KOPT-K1 (cell line): ENCODE results near the gene DNAAF5.

Experiments used
- H3K27ac ChIP-seq: fragments of 200-600 bp; sonication (generic); 2 replicates; pipeline ENCODE4 v1.5.1; 2016; ENCODE audit warnings: antibody characterized with exemption, mild to moderate bottlenecking, low read depth, low read length; ENCODE audit not compliant: poor library complexity, severe bottlenecking
- H3K36me3 ChIP-seq: fragments of 200-600 bp; sonication (generic); 2 replicates; pipeline ENCODE4 v1.5.1; 2017; ENCODE audit warnings: antibody characterized with exemption, mild to moderate bottlenecking, low read length, moderate library complexity; ENCODE audit not compliant: insufficient read depth
- H3K9me3 ChIP-seq: fragments of 200-600 bp; sonication (generic); 2 replicates; pipeline ENCODE4 v1.5.1; 2017; ENCODE audit warnings: antibody characterized with exemption, low read length, mild to moderate bottlenecking; ENCODE audit not compliant: insufficient read depth, poor library complexity, severe bottlenecking

The DNAAF5 gene

GRCh38 chr7:772392-772791 is 45.9 kb downstream of the DNAAF5 start:
- H3K27ac ChIP-seq = no peak overlapping the region
- no peaks in the 10 kb centered on the region for H3K9me3 ChIP-seq
- H3K36me3 ChIP-seq = peaks cover 96% of the 10 kb centered on the region

- H3K27ac ChIP-seq = no peak overlapping the region
- peaks cover 96% of the 10 kb centered on the region for H3K36me3 ChIP-seq
- no peaks in the 10 kb centered on the region for H3K9me3 ChIP-seq
These were observed 46.5 kb downstream of the DNAAF5 start for GRCh38 chr7:772861-773621.

- Histone ChIP-seq H3K36me3 (peaks cover 96% of the 10 kb centered on the region), H3K9me3 (no peaks in the 10 kb centered on the region), H3K27ac (no peak overlapping the region)
These were observed 47.1 kb downstream of the DNAAF5 start for GRCh38 chr7:773622-773915.

DNA sequence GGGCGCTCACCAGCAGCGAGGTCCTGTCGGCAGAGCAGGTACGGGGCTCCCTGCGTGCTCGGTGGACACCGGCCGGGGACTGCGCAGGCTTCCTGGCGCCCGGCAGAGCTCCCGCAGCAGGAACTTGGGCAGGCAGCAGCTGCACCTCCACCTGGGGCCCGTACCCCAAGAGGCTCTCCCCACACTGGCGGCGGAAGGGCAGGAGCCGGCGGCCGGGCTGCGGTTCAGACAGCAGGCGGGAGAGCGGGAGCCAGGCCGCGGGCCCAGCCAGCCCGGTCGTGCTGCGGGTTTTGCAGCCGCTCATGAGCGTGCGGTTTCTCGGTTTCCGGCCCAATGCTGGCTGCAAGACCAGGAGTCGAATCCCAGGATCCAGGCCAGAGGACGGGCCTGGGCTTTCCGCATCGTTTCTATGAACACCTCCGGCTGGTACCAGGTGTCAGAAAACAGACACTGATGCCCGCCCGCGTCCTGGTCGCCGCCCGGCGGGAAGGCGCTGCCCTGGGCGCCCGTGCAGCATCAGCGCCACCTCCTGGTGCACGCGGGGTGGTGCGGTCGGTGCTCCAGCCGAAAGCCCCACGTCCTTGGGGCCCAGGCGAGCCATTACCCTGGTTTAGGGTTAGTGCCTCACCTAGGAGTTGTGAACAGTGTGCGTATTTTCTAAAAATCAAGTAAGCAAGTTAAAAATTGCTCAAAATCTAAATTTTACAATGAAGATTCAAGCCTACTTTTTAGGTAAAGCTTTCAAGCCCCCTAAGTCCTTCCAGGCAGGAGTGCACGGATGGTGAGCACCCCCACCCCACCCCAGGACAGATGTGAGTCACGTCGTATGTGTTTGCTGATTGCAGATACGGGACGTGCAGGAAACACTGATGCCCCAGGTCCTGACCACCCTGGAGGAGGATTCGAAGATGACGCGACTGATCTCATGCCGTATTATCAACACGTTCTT is 47.9 kb downstream of the DNAAF5 start:
- Histone ChIP-seq H3K9me3 (no peaks in the 10 kb centered on the region), H3K27ac (no peak overlapping the region), H3K36me3 (peaks cover 97% of the 10 kb centered on the region)

DNA sequence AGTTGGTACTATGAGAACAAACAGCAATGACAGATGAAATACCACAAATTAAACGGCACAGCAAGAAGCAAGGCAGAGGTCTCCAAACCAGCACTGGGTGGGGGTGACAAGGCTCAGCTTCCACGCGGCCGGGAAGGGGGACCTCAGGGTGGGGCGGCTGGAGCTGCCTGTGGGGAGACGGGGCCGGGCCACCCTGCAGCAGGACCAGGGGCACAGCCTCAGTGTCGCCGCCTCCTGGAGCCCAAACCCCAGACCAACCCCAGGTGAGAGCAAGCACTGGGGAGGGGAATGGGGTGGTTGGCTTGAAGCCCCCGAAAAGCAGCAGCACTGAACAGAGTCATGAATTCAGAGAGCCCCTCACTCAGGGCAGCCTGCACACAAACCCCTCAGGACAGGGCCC is 49.9 kb downstream of the DNAAF5 start:
- Histone ChIP-seq H3K36me3 (peaks cover 97% of the 10 kb centered on the region), H3K27ac (no peak overlapping the region), H3K9me3 (no peaks in the 10 kb centered on the region)

GRCh38 chr7:776992-777727 is 50.7 kb downstream of the DNAAF5 start:
- Histone ChIP-seq H3K27ac (no peak overlapping the region), H3K9me3 (no peaks in the 10 kb centered on the region), H3K36me3 (peaks cover 97% of the 10 kb centered on the region)

GRCh38 chr7:777728-778078 is 51.2 kb downstream of the DNAAF5 start:
- H3K9me3 ChIP-seq = no peaks in the 10 kb centered on the region
- no peak overlapping the region for H3K27ac ChIP-seq
- H3K36me3 ChIP-seq = peaks cover 97% of the 10 kb centered on the region

DNA sequence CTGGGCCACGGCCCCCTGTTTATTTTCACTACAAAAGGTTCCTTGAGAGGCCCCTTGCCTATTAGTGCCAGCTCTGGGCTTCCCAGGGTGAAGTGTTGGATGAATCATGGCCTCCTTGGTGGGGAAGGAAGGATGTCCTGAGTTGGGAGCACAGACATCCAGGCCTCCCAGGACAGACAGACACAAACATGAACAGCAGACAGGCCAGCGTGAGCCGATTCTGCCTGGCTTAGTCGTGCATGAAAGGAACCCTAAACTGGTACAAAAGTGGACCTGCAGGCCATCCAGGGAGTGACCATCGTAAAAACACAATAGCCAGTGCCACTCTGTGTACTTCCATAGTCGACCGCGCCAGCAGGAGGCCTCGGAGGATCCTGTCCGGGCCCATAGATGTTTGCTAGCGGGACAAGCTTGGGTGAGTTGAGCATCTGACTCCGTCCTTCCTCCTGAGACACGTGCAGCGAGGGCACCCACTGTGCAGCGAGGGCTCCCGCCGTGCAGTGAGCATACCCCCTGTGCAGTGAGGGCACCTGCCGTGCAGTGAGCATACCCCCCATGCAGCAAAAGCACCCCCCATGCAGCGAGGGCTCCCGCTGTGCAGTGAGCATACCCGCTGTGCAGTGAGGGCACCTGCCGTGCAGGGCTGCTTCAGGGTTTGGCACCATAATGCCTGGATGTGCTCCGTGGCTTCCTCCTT is 51.9 kb downstream of the DNAAF5 start:
- Histone ChIP-seq H3K9me3 (no peaks in the 10 kb centered on the region), H3K36me3 (peaks cover 99% of the 10 kb centered on the region), H3K27ac (no peak overlapping the region)

GRCh38 chr7:778968-779451 is 52.5 kb downstream of the DNAAF5 start:
- H3K27ac ChIP-seq = no peak overlapping the region
- peaks cover 99% of the 10 kb centered on the region for H3K36me3 ChIP-seq
- H3K9me3 ChIP-seq = no peaks in the 10 kb centered on the region

GRCh38 chr7:779480-779879 is 53.0 kb downstream of the DNAAF5 start:
- Histone ChIP-seq H3K36me3 (peaks cover 99% of the 10 kb centered on the region), H3K27ac (no peak overlapping the region)

DNA sequence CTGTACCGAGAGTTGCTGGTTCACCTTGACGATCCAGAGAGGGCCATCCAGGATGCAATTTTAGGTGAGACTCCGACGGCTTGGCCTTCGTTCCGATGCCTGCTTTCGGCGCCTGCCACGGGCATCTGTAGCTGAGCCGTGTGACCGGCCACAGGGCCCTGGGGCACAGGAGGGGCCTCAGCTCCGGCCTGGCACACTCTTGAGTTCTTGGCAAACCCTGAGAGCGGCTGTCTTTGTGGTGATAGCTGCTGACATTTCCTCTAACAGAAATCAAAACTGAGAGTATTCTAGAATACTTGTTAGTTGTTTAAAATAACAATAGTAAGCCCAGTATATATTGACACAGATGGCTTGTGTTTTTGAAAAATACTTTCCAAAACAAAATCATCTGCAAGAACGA is 53.6 kb downstream of the DNAAF5 start:
- peaks cover 99% of the 10 kb centered on the region for H3K36me3 ChIP-seq
- H3K27ac ChIP-seq = no peak overlapping the region
- no peaks in the 10 kb centered on the region for H3K9me3 ChIP-seq

More at GRCh38 chr7:779480-779879, 53.0 kb downstream of the DNAAF5 start:
- H3K9me3 ChIP-seq = no peaks in the 10 kb centered on the region

GRCh38 chr7:780516-780915 is 54.0 kb downstream of the DNAAF5 start:
- Histone ChIP-seq H3K27ac (no peak overlapping the region), H3K36me3 (peaks cover 99% of the 10 kb centered on the region), H3K9me3 (no peaks in the 10 kb centered on the region)

GRCh38 chr7:781186-781849 is 54.8 kb downstream of the DNAAF5 start:
- Histone ChIP-seq H3K36me3 (peaks cover 98% of the 10 kb centered on the region), H3K27ac (no peak overlapping the region), H3K9me3 (no peaks in the 10 kb centered on the region)

DNA sequence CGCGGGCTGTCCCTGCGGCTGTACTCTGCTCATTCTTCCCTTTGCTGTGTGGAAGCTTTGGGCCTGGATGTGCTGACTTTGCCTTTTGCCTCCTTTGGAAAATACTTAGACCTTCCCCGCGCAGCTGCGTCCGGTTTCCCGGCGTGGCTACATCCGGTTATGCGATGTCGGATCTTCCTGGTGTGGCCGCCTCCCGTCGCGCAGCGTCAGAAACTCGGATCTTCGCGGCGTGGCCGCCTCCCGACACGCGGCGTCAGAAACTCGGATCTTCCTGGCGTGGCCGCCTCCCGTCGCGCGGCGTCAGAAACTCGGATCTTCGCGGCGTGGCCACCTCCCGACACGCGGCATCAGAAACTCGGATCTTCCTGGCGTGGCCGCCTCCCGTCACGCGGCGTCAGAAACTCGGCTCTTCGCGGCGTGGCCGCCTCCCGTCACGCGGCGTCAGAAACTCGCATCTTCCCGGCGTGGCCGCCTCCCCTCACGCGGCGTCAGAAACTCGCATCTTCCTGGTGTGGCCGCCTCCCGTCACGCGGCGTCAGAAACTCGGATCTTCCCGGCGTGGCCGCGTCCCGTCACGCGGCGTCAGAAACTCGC is 55.5 kb downstream of the DNAAF5 start:
- H3K27ac ChIP-seq = no peak overlapping the region
- H3K36me3 ChIP-seq = peaks cover 91% of the 10 kb centered on the region
- no peaks in the 10 kb centered on the region for H3K9me3 ChIP-seq
